Thyroid gland (tissue), 4 donors: ENCODE data around the gene PARD3. TPM values are rescaled to one million over a fixed set of nuclear protein-coding genes. Genes with fewer than 3 reads are reported as not detected.

Experiments
- DNase-seq, 2 donors: peaks; one replicate each; pipeline ENCODE4 v3.0.0-alpha.2; 2019
- H3K27ac ChIP-seq, 3 donors: fragments of 200-600 bp; sonication (generic); 1 replicate in 2 of 3; 2 replicates in 1 of 3; pipeline ENCODE4 v1.5.1; 2016 to 2019; ENCODE audit warnings: mild to moderate bottlenecking in 1 of 3, moderate library complexity in 1 of 3
- H3K27me3 ChIP-seq: fragments of 200-600 bp; sonication (generic); one replicate; pipeline ENCODE4 v1.5.1; 2019
- H3K36me3 ChIP-seq, 2 donors: fragments of 200-600 bp; sonication (generic); one replicate each; pipeline ENCODE4 v1.5.1; 2016 to 2019
- H3K4me1 ChIP-seq, 2 donors: fragments of 200-600 bp; sonication (generic); one replicate each; pipeline ENCODE4 v1.5.1; 2017 to 2019
- H3K4me3 ChIP-seq, 3 donors: fragments of 200-600 bp; sonication (generic); replicated peaks in 1 of 3; 1 replicate in 2 of 3; 2 replicates in 1 of 3; pipeline ENCODE4 v1.5.1; 2016; ENCODE audit warnings: mild to moderate bottlenecking in 1 of 3
- H3K9me3 ChIP-seq: fragments of 200-600 bp; sonication (generic); one replicate; pipeline ENCODE4 v1.5.1; 2017
- POLR2A ChIP-seq, 2 donors: fragments of 450-650 bp; IDR thresholded peaks; one replicate each; pipeline ENCODE4 v1.6.1; 2017; ENCODE audit warnings: antibody characterized with exemption in 2 of 2, mild to moderate bottlenecking in 2 of 2, moderate library complexity in 1 of 2
- WGBS, 2 donors: methylation state at CpG; one replicate each; pipeline ENCODE4 v1.1.5; 2017; 5-methylcytosine and 5-hydroxymethylcytosine counted together
- intact Hi-C: fragments of 100-400 bp; cut with DNase I; formaldehyde crosslinking; loops from one replicate; pipeline ENCODE4 v1.15.1; 2023
- total RNA-seq, 4 donors: library from RNA; depleted of rRNA; stranded (reverse); fragments of >200 nt; gene quantifications; one replicate each; pipeline ENCODE4 v1.2.3, GENCODE V29; 2016
- TF ChIP-seq, protein P1 (sequence below), 6 experiments: fragments of 200-600 bp in 3 of 6; fragments of 450-650 bp in 3 of 6; sonication (generic) in 3 of 6; IDR thresholded peaks; one replicate each; pipeline ENCODE4 v1.5.1; 2016 to 2019; ENCODE audit warnings: antibody characterized with exemption in 6 of 6, mild to moderate bottlenecking in 2 of 6, inconsistent platforms in 1 of 6, moderate library complexity in 1 of 6

PARD3 gene
- total RNA-seq, 4 donors from 2014 or later = 48.6 to 88.4 (median 57.7) TPM

- WGBS, 2 donors = 84 to 88% methylated on average over 6 of the region's 6 CpGs
- no peaks in the 10 kb centered on the region for H3K27me3 ChIP-seq
- H3K27ac ChIP-seq = no peak overlapping the region
- H3K4me1 ChIP-seq = peaks cover 0 to 12% of the 10 kb centered on the region in 2 donors
- no peak for TF ChIP-seq POLR2A (IDR thresholded peaks at IDR 0.05)
- TF ChIP-seq, protein P1, sequence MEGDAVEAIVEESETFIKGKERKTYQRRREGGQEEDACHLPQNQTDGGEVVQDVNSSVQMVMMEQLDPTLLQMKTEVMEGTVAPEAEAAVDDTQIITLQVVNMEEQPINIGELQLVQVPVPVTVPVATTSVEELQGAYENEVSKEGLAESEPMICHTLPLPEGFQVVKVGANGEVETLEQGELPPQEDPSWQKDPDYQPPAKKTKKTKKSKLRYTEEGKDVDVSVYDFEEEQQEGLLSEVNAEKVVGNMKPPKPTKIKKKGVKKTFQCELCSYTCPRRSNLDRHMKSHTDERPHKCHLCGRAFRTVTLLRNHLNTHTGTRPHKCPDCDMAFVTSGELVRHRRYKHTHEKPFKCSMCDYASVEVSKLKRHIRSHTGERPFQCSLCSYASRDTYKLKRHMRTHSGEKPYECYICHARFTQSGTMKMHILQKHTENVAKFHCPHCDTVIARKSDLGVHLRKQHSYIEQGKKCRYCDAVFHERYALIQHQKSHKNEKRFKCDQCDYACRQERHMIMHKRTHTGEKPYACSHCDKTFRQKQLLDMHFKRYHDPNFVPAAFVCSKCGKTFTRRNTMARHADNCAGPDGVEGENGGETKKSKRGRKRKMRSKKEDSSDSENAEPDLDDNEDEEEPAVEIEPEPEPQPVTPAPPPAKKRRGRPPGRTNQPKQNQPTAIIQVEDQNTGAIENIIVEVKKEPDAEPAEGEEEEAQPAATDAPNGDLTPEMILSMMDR (IDR thresholded peaks at IDR 0.05) = no peak
- DNase-seq = no peak
- H3K4me3 ChIP-seq = no peak overlapping the region
- H3K9me3 ChIP-seq = no peaks in the 10 kb centered on the region
- H3K36me3 ChIP-seq = no peaks in the 10 kb centered on the region
- intact Hi-C loops = no loop called here
These were observed 234.9 kb downstream of the PARD3 start for GRCh38 chr10:34580214-34580613.

GRCh38 chr10:34578468-34578867 lies 236.6 kb downstream of the PARD3 start:
- intact Hi-C loops = no loop called here
- H3K36me3 ChIP-seq = no peaks in the 10 kb centered on the region
- no peak overlapping the region for H3K27ac ChIP-seq
- 95 to 97% methylated on average over 1 of the region's 1 CpG for WGBS, 2 donors
- peaks cover 12 to 23% of the 10 kb centered on the region in 2 donors for H3K4me1 ChIP-seq
- H3K9me3 ChIP-seq = no peaks in the 10 kb centered on the region
- no peaks in the 10 kb centered on the region for H3K27me3 ChIP-seq
- TF ChIP-seq POLR2A (IDR thresholded peaks at IDR 0.05) = no peak
- TF ChIP-seq, protein P1 (IDR thresholded peaks at IDR 0.05) = no peak
- no peak overlapping the region for H3K4me3 ChIP-seq
- no peak for DNase-seq

DNA sequence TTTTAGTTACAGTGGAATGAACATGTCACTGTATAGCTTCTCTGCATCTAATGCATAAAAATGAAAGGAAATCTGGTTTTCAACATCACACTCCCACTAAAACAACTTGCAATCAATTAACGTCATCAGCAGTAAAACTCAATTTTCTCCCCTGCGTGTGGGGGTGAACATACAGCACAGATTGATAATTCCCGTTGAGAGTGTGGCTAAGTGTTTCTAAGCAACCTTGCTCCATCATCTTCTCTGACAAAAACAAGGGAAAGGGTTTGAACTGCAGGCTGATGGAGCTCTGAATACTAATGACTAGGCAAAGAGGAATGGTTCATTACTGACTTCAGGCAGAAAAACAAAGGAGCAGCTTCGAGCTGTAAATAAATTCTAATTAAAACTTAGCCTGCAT lies 238.3 kb downstream of the PARD3 start:
- H3K4me1 ChIP-seq = peaks cover 12 to 23% of the 10 kb centered on the region in 2 donors
- TF ChIP-seq, protein P1 (IDR thresholded peaks at IDR 0.05) = no peak
- no peak for TF ChIP-seq POLR2A (IDR thresholded peaks at IDR 0.05)
- H3K4me3 ChIP-seq = no peak overlapping the region
- DNase-seq = no peak
- no peaks in the 10 kb centered on the region for H3K27me3 ChIP-seq
- no peak overlapping the region for H3K27ac ChIP-seq
- H3K9me3 ChIP-seq = no peaks in the 10 kb centered on the region
- intact Hi-C loops = no loop called here
- no peaks in the 10 kb centered on the region for H3K36me3 ChIP-seq
- WGBS, 2 donors = 58 to 70% methylated on average over 4 of the region's 4 CpGs

DNA sequence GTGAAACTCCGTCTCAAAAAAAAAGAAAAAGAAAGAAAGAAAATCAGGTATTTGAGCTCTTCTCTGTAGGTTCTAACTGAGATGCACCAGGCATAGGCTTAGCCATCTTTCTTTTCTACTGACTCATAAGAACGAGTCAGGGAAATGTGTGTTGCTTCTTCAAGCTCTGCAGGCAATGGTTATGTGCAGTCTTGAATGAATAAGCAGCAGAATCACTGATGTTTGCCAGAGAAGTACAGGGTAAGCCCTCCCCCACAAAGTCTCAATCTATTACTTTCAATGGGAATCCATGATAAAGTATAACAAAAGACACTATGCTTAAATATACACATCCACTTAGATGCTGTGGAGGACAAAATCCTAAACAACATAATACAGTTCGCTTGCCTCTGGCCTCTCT lies 239.2 kb downstream of the PARD3 start:
- Histone ChIP-seq H3K27me3 (no peaks in the 10 kb centered on the region), H3K4me3 (no peak overlapping the region), H3K36me3 (no peaks in the 10 kb centered on the region), H3K9me3 (no peaks in the 10 kb centered on the region), H3K4me1 (peaks cover 12 to 17% of the 10 kb centered on the region in 2 donors), H3K27ac (no peak overlapping the region)
- WGBS, 2 donors = 85 to 87% methylated on average over 3 of the region's 3 CpGs
- TF ChIP-seq POLR2A (IDR thresholded peaks at IDR 0.05) = no peak
- TF ChIP-seq, protein P1 (IDR thresholded peaks at IDR 0.05) = no peak
- no peak for DNase-seq
- intact Hi-C loops = no loop called here

GRCh38 chr10:34574353-34574934 lies 240.7 kb downstream of the PARD3 start:
- TF ChIP-seq, protein P1 (IDR thresholded peaks at IDR 0.05) = no peak
- no peak for TF ChIP-seq POLR2A (IDR thresholded peaks at IDR 0.05)
- 70 to 81% methylated on average over 4 of the region's 4 CpGs for WGBS, 2 donors
- Histone ChIP-seq H3K4me1 (peaks cover 12 to 14% of the 10 kb centered on the region in 2 donors), H3K36me3 (no peaks in the 10 kb centered on the region), H3K9me3 (no peaks in the 10 kb centered on the region), H3K4me3 (no peak overlapping the region), H3K27ac (no peak overlapping the region), H3K27me3 (no peaks in the 10 kb centered on the region)
- DNase-seq = no peak
- intact Hi-C loops = no loop called here
